ENCODE results near the gene RGS6.

GRCh38 chr14:72270147-72270727 lies 338.0 kb downstream of the RGS6 start:
- TF ChIP-seq CTCF (IDR thresholded peaks at IDR 0.05) (no peak), POLR2A (IDR thresholded peaks at IDR 0.05; ENCODE audit: low read depth) (no peak), EP300 (IDR thresholded peaks at IDR 0.05) (no peak)
